KMS-11 (cell line): Measurements from ENCODE around the gene FPR1.

Experiments
- H2AFZ ChIP-seq: fragments of 200-600 bp; sonication (generic); 2 replicates; pipeline ENCODE4 v1.6.1; 2016; ENCODE audit warnings: antibody characterized with exemption, mixed run types, low read depth
- H3K27ac ChIP-seq: fragments of 200-600 bp; sonication (generic); 2 replicates; pipeline ENCODE4 v1.6.1; 2016; ENCODE audit warnings: mild to moderate bottlenecking, mixed run types
- H3K27me3 ChIP-seq: fragments of 200-600 bp; sonication (generic); 2 replicates; pipeline ENCODE4 v1.6.1; 2017; ENCODE audit warnings: mild to moderate bottlenecking, low read depth, mixed run types, moderate library complexity; ENCODE audit not compliant: insufficient read depth
- H3K36me3 ChIP-seq: fragments of 200-600 bp; sonication (generic); 2 replicates; pipeline ENCODE4 v1.6.1; 2017; ENCODE audit warnings: mild to moderate bottlenecking, mixed run types; ENCODE audit not compliant: insufficient read depth
- H3K4me1 ChIP-seq: fragments of 200-600 bp; sonication (generic); 2 replicates; pipeline ENCODE4 v1.6.1; 2016; ENCODE audit warnings: mild to moderate bottlenecking, low read depth, mixed run types; ENCODE audit not compliant: poor library complexity, severe bottlenecking
- H3K4me2 ChIP-seq: fragments of 200-600 bp; sonication (generic); 2 replicates; pipeline ENCODE4 v1.7.0; 2016; ENCODE audit warnings: mild to moderate bottlenecking, mixed run types
- H3K4me3 ChIP-seq: fragments of 200-600 bp; sonication (generic); IDR thresholded peaks from 2 replicates; pipeline ENCODE4 v1.6.1; 2017; ENCODE audit warnings: low read depth, low read length, mixed read lengths; ENCODE audit not compliant: insufficient read depth
- H3K79me2 ChIP-seq: fragments of 200-600 bp; sonication (generic); 2 replicates; pipeline ENCODE4 v1.6.1; 2016; ENCODE audit warnings: low read depth, mixed run types; ENCODE audit not compliant: insufficient read depth
- H3K9ac ChIP-seq: fragments of 200-600 bp; sonication (generic); 2 replicates; pipeline ENCODE4 v1.6.1; 2016; ENCODE audit warnings: mild to moderate bottlenecking, mixed run types
- H4K20me1 ChIP-seq: fragments of 200-600 bp; sonication (generic); 2 replicates; pipeline ENCODE4 v1.6.1; 2016; ENCODE audit warnings: mild to moderate bottlenecking, mixed run types; ENCODE audit not compliant: insufficient read depth
- CTCF ChIP-seq: fragments of 200-600 bp; sonication (generic); conservative IDR thresholded peaks from 2 replicates; pipeline ENCODE4 v1.6.1; 2017; ENCODE audit warnings: low read depth, mild to moderate bottlenecking, antibody characterized with exemption, low read length, moderate library complexity, mixed read lengths

The FPR1 gene

GRCh38 chr19:51733742-51734522 lies 17.7 kb downstream of the FPR1 start:
- no peak for TF ChIP-seq CTCF
- no peaks in the 10 kb centered on the region for H3K27me3 ChIP-seq

GRCh38 chr19:51729781-51730180 lies 21.9 kb downstream of the FPR1 start:
- H3K9ac ChIP-seq = no peak overlapping the region
- H3K4me1 ChIP-seq = no peaks in the 10 kb centered on the region
- no peak for TF ChIP-seq CTCF
- H3K79me2 ChIP-seq = no peaks in the 10 kb centered on the region
- no peak overlapping the region for H3K4me2 ChIP-seq
- H3K27me3 ChIP-seq = no peaks in the 10 kb centered on the region
- H4K20me1 ChIP-seq = no peaks in the 10 kb centered on the region
- no peak overlapping the region for H3K4me3 ChIP-seq
- no peaks in the 10 kb centered on the region for H3K36me3 ChIP-seq
- no peak overlapping the region for H2AFZ ChIP-seq
- no peak overlapping the region for H3K27ac ChIP-seq

More at GRCh38 chr19:51733742-51734522, 17.7 kb downstream of the FPR1 start:
- no peak overlapping the region for H3K27ac ChIP-seq
- H3K4me2 ChIP-seq = no peak overlapping the region
- no peaks in the 10 kb centered on the region for H3K4me1 ChIP-seq
- no peaks in the 10 kb centered on the region for H4K20me1 ChIP-seq
- no peak overlapping the region for H3K9ac ChIP-seq
- no peaks in the 10 kb centered on the region for H3K36me3 ChIP-seq
- no peak overlapping the region for H3K4me3 ChIP-seq
- H2AFZ ChIP-seq = no peak overlapping the region
- no peaks in the 10 kb centered on the region for H3K79me2 ChIP-seq

GRCh38 chr19:51727349-51727880 lies 24.3 kb downstream of the FPR1 start:
- no peak overlapping the region for H3K27ac ChIP-seq

GRCh38 chr19:51726049-51726448 lies 25.6 kb downstream of the FPR1 start:
- H4K20me1 ChIP-seq = no peaks in the 10 kb centered on the region
- H3K27ac ChIP-seq = no peak overlapping the region
- H2AFZ ChIP-seq = no peak overlapping the region
- no peaks in the 10 kb centered on the region for H3K27me3 ChIP-seq
- no peak overlapping the region for H3K9ac ChIP-seq
- no peak for TF ChIP-seq CTCF
- H3K79me2 ChIP-seq = no peaks in the 10 kb centered on the region
- H3K4me1 ChIP-seq = no peaks in the 10 kb centered on the region
- no peak overlapping the region for H3K4me2 ChIP-seq
- no peak overlapping the region for H3K4me3 ChIP-seq
- H3K36me3 ChIP-seq = no peaks in the 10 kb centered on the region

More at GRCh38 chr19:51727349-51727880, 24.3 kb downstream of the FPR1 start:
- Histone ChIP-seq H4K20me1 (no peaks in the 10 kb centered on the region), H3K27me3 (no peaks in the 10 kb centered on the region), H3K4me3 (no peak overlapping the region), H3K9ac (no peak overlapping the region), H3K36me3 (no peaks in the 10 kb centered on the region), H3K4me2 (no peak overlapping the region), H3K79me2 (no peaks in the 10 kb centered on the region), H2AFZ (no peak overlapping the region), H3K4me1 (no peaks in the 10 kb centered on the region)
- TF ChIP-seq CTCF = no peak
